ENCODE results near the gene TMEM139.
"Not testable (repeated sequence)": the region's sequence is repeated elsewhere in the genome, so short reads cannot be mapped to it uniquely, and the experiment has no call there.

The TMEM139 gene

DNA sequence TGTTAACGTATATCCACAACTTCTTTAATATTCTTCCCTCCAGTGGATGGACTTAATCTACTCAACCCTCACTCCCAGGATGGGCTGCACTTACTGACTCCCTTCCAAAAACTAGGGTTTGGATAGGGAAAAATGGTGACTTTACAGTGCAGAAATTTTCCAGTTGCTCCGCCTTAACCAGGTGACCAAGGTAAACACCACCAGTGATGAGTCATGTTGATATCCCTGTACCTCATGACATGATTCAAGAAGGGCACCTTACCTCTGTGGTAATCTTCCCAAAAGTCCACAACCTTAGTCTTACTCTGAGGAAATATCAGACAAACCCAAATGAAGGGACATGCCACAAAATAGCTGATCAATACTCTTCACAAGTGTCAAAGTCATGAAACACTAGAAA is 25.0 kb upstream of the TMEM139 start:
- DNase-seq: no peak

DNA sequence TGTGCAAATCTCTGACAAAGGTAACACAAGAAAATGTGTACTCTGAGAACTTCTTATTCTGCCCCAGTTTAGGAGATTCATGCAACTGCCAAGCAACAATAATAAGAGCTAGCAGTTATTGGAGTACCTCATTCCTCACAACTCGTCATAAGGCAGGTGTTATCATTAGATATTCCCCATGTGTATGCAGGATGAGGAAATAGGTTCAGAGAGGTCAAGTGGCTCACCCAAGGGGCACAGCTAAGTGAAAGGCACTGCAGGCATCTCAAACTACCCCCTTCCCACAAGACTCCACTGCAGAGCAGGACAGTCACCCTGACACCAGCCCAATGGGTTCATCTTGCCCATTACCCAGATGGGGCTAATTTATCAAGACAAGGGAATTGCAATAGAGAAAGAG is 22.9 kb upstream of the TMEM139 start:
- no peak for DNase-seq

DNA sequence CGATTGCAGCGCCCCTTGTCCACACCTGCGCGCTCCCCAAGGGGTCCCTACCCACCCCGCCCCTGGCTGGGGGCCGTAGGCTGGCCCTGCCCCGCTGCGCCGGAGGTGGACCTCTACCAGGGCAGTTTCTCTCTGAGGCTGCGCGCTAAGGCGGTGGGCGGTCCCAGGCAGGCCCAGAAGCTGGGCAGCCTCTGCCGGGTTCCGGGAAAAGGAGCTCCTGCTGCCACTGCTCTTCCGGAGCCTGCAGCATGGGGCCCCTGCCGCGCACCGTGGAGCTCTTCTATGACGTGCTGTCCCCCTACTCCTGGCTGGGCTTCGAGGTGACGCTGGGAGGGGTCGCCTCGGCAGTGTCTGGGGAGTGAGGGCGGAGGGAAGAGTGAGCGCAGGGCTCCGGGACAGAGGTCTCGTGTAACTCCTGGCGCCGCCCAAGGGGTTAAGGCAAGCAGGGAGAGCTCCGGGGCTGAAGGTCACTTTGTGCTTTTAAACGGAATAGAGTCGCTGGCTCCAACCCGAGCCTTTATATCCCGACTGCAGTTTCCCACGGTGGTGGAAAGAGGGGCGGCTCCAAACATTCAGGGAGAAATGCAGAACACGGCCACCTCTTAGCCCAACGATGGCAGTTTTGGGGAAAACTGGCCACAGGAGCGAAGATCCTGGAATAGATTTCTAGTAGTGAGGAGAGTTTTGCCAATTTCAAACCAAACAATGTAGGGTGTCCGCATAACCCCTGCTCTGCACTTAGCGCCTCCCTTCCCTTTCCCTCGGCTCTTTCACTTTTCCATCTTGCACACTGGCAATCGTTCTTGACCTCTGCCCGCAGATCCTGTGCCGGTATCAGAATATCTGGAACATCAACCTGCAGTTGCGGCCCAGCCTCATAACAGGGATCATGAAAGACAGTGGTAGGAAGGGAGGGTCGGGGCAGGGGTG is 21.2 kb upstream of the TMEM139 start, which contains the start of gene GSTK1:
GSTK1 (plus strand) TSS at position 176 of the 930 bp plus-strand sequence; CDS start at position 249, 73 bp downstream.
- DNase-seq: peak; percentile 81

DNA sequence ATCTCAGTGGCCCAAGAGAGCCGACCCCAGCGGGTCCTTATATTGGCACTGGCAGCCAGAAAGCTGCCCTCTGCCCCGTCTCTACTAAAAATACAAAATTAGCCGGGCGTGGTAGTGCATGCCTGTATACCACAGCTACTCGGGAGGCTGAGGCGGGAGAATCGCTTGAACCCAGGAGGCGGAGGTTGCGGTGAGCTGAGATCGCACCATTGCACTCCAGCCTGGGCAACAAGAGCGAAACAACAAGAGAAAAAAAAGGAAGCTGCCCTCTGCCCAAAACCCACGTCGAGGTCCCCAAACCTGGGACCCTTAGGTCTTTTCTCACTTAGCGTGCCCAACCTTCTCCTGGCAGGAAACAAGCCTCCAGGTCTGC is 20.6 kb upstream of the TMEM139 start:
- DNase-seq: not testable (repeated sequence)

DNA sequence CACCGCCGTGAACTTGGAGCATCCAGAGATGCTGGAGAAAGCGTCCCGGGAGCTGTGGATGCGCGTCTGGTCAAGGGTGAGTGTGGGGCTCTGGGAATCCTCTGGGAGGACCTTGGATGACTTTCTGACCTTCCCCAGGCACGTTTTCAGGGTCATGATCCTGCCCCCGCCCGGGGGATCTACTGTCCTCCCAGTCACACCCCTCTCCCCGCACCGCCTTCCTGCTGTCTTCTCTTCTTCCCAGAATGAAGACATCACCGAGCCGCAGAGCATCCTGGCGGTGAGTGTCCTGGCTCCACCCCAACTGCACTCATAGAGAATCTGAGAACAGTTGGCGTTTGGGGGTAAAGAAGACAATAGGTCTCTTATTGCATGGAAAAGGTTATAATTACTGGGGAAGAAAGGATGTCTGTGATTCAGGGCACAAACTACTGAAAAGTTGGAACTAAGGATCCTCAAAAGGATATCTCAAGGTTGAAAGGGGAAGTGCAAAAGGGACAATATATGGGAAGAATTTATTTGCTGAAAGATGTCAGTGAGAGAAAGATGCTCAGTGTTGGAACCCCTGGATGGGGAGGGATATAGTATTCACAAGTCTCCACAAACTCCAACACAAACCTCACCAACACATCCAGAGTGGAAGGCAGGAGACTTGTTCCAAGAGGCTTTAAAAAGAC is 19.6 kb upstream of the TMEM139 start:
- DNase-seq: no peak

DNA sequence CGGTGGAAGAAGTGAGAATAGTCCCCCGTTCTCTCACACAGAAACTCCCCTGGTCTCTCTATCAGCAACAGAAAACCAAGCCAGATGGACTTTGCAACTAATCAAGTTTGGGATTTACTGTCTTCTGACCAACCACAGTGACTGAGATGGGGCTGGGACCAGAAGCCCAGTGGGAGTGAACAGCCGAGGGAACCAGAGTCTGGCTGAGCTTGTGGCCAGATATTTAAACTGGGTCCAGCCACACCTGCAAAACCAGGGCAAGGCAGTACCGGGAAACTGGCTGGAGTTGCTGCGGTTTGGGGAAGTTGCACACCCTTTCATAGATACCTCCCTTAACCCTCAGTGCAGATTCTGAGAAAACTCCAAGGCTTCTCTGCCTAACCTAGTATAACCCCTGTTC is 15.5 kb upstream of the TMEM139 start:
- DNase-seq: no peak

DNA sequence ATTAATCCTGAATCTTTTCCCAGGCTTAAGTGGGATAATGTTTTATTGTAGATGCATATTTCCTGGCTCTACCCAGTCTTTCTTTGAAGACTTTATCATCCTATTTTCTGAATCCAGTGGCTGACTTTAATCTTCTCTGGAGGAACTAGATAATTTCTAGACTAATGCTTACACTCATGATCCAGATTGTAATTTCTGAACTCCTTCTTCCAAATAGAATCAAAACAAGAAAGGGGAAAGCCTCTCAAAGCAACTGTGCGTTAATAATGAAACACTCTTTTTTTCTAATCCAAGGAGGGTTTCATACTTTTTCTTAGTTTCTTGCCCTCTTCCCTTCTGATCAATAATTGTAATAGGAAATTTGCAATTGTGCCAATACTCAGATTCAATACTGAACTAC is 13.5 kb upstream of the TMEM139 start:
- DNase-seq: no peak

DNA sequence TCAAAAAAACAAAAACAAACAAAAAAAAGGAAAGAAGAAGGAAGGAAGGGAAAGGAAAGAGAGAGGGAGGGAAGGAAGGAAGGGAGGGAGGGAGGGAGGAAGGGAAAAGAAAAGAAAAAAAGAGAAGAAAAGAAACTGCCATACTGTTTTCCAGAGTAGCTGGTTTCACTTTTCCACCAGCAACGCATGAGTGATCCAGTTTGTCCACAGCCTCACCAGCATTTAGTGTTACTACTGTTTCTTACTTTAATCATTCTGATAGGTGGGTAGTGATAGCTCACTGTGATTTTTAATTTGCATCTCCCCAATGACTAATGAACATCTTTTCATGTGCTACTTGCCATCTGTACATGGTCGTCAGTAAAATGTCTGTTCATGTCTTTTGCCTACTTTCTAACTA is 11.9 kb upstream of the TMEM139 start:
- DNase-seq: no peak

DNA sequence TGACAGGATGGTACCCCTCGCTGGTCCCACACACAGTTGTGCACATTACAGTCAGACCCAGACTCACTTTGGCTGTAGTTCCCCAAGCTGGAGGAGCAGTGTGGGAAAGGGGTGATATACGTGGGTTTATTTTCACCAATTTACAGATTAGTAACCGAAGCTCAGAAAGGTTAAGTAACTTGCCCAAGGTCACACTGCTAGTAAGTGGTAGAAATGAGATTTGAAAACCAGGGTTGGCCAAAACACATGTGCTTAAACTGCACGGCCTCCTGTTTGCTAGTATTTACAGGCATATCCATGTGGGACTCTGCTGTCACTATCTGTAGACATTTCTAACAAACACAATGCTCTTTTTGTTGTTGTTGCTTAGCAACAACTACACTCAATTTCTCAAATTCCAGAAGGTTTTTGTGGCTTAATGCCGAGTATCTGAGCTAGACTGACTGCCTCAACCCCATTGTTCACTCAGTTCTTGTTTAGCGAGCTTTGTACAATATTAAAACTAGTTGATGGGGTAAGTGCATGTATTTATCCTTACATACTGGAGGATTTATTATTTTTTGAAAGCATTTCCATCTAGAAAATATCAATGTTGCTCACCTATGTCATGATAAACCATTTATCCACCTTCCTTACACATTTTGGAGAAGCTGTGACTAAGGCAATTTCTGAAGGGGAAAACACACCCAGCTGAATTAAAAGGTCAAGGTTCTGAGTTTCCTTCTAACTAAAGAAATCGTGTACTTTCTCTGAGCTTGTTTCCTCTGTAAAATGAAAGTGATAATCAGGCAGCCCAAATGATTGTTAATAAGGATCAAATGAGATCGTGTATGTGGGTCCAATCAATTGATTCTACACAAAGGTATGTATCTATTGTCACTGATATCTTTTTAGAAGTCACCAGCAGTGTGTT is 5.3 kb upstream of the TMEM139 start:
- DNase-seq: peak; percentile 76

DNA sequence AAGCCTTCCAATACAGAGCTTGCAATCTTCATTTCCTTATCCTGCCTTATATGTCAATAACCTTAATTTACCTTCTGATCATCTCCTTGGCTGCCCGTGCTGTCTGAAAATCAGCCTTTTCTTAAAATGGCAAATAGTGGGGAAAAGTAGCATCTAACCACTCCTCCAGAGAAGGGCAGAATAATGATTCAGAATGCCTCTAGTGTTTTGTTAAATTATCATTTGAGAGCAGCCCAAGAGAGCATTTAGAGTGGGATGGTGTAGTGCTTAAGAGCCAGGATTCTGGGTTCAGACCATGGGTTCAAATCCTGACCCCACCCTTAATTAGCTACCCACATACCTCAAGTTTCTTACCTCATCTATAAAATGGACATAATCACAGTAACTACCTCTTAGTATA is 4.6 kb upstream of the TMEM139 start:
- DNase-seq: no peak

DNA sequence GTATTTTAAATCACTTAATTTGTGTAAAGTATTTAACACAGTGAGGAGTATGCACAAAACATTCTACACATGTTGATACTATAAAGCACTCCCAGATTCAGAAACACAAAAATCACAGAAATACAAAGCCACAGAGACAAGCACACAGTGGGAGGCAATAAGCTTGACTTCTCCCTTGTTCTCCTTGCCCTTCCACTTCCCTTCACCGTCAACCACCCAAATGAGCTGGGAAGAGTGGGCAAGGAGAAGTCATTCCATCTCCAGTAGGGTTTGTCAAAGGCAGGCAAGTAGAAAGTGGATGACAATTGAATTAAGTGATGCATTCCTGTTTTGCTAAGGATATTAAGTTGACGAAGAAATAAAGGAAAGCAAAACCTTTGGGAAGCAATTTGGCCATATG is 4.2 kb upstream of the TMEM139 start:
- no peak for DNase-seq

DNA sequence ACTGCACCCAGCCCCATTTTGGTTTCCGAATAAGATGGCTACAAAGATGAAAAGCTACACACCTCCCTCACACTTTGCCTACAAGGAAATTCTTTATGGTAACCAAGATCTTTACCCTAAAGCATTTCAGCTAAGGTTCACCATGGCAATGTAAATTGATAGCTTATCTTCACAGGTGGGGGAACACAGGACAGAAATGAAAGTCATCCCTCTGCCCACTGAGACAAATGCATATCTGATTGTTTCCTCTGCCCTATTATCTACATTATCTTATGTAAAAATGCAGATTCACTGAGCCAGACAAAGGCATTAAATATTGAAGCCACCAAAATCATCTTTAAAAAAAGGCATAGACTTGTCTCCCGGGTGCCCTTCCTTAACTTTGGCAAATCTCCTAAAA is 3.2 kb upstream of the TMEM139 start:
- no peak for DNase-seq

DNA sequence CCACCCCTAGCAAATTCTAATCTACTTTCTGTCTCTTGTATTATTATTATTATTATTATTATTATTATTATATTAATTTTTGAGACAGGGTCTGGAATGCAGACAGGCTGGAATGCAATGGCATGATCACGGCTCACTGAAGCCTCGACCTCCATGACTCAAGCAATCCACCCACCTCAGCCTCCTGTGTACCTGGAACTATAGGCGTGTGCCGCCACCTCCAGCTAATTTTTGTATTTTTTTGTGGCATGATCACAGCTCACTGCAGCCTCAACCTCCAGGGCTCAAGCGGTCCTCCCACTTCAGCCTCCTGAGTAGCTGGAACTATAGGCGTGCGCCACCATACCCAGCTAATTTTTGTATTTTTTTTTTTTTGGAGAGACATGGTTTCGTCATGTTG is 2.6 kb upstream of the TMEM139 start:
- no peak for DNase-seq

DNA sequence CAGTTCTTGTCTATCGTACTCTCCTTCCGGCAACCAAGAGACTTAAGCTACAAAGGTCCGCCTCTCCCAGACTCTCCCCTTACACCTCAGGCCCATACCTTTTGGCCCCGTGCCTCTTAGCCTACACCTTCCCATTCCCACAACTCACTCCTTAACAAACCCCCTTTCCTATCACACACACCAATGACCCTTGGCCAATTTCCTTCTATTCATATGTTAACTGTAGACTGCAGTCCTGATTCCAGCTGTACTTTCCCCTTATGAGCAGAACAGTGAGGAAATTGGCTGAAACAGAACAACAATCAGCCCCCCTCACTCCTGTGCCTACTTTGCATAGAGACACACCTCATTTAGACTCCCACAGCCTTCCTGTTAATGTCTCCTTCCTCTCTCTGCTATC is 1.4 kb upstream of the TMEM139 start:
- DNase-seq: no peak

DNA sequence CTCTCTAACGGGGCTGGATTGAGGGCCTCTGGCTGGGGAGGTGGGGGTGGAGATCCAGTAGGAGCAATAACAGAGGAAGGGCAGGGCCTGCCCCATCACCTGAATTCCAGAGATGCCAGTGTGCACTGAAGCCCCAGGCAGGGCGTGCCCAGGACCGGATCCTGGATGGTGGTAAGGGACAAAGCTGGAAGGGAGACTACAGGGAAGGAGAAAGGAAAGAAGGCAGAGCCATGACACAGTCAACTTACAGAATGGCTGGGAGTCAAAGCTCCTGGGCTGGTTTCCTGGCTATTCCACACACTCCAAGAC is 666 bp downstream of the TMEM139 start:
- DNase-seq: no peak

DNA sequence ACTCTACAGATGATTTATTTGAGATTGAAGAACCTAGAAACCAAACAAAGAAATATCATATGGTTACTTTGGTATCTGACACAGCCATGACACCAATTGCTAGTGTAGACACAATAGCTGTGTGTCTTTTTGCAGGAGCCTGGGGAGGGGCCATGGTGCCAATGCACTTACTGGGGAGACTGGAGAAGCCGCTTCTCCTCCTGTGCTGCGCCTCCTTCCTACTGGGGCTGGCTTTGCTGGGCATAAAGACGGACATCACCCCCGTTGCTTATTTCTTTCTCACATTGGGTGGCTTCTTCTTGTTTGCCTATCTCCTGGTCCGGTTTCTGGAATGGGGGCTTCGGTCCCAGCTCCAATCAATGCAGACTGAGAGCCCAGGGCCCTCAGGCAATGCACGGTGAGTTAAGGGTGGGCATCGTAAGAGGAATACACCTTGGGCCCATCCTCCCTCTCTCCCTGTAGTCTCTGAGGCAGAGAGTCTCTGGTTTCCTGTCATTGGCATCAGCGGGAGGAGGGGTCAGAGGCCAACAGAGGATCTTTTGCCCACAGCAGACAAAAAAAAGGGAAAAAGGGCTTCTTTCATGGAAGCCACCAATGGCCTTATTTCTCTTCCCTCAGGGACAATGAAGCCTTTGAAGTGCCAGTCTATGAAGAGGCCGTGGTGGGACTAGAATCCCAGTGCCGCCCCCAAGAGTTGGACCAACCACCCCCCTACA is 1.2 kb downstream of the TMEM139 start:
- no peak for DNase-seq

DNA sequence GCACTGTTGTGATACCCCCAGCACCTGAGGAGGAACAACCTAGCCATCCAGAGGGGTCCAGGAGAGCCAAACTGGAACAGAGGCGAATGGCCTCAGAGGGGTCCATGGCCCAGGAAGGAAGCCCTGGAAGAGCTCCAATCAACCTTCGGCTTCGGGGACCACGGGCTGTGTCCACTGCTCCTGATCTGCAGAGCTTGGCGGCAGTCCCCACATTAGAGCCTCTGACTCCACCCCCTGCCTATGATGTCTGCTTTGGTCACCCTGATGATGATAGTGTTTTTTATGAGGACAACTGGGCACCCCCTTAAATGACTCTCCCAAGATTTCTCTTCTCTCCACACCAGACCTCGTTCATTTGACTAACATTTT is 1.7 kb downstream of the TMEM139 start:
- DNase-seq: no peak

DNA sequence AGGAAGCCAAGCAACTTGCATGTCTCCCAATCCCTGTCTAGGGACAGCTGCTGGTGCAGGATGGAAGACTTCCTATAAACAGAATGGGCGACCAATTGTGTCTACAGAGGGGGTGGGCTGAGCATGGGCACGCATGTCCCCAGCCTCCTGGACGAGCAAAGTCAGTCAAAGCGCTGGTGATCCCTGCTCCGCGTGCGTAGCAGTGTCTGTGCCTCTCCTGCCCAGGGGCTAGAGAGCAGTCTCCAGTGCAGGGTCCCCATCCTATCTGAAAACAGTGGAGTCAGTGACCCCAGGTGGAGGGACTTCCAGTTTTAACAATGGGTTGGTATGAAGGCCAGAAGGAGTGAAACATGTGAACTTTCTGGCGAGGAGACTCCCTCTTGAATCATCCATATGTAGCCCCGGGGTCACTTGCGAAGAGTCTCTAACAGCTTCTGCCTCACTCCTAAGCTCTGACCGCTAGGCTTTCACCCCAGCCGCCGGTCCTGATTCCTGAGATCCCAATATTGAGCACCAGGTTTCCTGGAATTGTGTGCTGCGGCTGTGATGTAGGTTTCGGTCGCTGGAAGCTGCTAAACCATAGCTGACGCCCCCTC is 2.7 kb downstream of the TMEM139 start:
- DNase-seq: no peak

DNA sequence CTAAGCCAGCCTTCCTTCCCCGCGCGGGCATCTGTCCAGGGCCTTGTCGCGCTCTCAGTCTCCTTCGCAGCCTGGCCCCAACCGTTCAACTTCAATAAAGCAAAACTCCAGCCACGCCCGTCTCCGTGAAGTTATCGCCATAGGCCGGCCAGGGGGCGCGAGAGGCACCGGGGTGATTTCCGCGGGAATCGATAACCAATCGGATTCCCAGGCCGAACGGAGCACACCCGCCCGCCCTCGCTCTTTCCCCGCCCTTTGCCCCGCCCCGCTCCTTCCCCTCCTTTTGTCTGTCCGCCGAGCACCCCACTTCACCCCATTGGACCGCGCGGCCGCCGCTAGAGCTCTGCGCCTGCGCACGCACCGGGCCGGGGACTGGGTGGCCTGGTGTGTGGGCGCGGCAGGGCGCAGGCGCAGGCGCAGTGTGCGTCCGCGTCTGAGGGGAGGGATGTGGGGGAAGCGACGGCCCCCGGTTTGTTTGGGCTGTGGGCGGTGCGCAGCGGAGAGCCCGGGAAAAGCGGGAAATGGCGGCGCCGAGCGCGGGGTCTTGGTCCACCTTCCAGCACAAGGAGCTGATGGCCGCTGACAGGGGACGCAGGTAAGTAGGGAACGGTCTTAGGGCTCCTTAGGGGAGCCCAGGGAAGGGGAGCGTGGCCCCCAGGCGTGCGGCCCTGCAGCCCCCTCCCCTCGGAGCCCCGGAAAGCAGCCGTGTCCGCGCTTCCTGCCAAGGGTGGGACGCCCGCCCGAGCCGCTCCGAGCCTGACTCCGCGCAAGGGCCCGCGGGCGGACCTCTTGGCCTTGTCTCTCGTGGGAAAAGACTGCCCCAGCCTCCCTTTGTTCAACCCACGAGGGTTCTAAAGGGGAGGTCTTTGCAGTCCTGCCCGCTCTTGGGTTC is 3.4 kb downstream of the TMEM139 start, which contains the start of gene CASP2:
CASP2 (plus strand) TSS at position 417 of the 892 bp plus-strand sequence; CDS start at position 522, 105 bp downstream.
- DNase-seq: peak; percentile 99

DNA sequence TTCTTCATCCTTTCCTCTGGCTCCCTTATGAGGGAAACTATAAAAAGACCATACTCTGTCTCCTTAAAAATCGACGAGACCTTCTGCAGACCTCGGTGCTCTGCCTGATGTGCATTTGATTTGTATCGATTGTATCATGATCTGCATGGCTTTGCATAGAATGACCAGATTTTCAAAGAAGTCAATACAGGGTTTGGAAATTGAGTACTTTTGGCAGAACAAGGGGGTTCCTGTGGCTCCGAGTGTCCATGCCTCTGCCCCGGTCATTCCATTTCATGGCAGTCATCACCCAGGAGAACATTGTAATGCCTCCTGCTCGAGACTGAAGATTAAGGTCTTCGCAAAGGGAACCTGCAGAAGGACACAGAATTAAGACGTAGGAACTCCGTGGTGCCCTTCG is 4.1 kb downstream of the TMEM139 start:
- no peak for DNase-seq

DNA sequence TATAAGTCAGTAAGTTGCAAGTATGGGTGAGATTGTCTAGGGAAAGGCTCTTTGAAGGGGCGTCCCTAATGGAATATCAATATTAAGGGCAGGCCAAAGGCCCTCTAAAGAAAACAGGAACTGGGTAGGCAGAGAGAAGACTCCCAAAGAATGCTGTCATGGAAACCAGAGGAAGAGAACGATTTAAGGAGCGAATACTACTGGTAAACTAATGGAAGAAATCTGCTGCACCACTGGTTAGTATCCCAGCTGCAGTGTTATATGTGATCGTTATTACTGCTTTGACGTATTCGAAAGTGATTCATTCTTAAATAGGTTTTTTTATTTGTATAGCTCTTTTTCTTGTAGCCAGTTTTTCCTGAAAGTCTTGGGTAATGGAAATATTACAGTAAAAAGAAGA is 4.7 kb downstream of the TMEM139 start:
- no peak for DNase-seq

Data from CD4-positive, alpha-beta T cell treated with Interleukin-17A for 1 hour (primary cell).